ENCODE results near the gene SIL1. TPM values are rescaled to one million over a fixed set of nuclear protein-coding genes. Genes with fewer than 3 reads are reported as not detected.

SIL1 gene
- polyA plus RNA-seq, 2 of the 4 experiments (the other 2 are of a cell fraction), result 27.6 to 45.5 TPM

DNA sequence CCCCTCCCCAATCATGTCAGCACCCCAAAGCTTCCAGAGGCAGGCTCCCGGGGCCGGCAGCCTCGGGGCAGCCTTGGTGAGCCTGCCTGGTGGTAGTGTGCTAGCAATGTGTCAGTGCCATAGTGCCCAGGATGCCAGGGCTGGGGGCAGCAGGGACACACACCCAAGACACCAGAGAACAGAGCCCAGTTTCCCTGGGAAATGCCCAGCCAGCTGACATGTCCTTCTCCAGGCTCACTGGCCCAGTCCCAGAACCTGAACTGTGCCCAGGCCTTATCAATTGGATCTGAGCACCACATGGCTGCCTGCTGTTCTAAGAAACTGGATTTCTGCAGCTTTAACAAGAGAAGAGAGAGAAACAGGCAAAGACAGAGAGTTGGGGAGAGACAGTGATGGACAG is 248.2 kb downstream of the SIL1 start:
- DNase-seq (ENCODE audit: low read depth in 1 of 2, low spot score in 1 of 2) (no peak), ATAC-seq (no peak), FAIRE-seq (no peak)
- Histone ChIP-seq H3K4me2 (no peak overlapping the region), H3K4me1 (no peaks in the 10 kb centered on the region), H3K9me3 (no peaks in the 10 kb centered on the region), H3K27ac (no peak overlapping the region), H3K4me3 (no peak overlapping the region)
- TF ChIP-seq CHD4 (IDR thresholded peaks at IDR 0.05; ENCODE audit: borderline replicate concordance) (no peak), HOXB13 (CRISPR knock-in tag; IDR thresholded peaks at IDR 0.05; ENCODE audit: low read depth) (no peak), CBX2 (IDR thresholded peaks at IDR 0.05; ENCODE audit: borderline replicate concordance, low read depth) (no peak)
- ChIA-PET POLR2A (no interaction called here), CTCF (no interaction called here)
- 67% methylated on average over 3 of the region's 3 CpGs for WGBS (ENCODE audit: missing lambda C conversion rate)

DNA sequence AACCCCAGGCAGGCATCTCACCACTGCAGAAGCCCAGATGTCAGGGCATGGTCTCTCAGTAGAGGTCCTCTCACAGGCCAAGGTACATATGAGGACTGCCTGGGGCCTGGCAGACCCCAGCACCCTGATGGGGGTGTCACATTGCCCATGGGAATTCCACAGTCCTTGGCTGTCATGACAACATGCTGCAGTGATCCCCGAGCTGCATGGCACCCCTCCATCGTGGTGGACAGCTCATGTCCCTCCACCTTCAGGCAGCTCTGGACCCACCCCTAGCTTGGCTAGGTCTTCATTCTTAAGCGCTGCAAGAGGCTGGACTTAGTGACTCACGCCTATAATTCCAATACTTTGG is 249.0 kb downstream of the SIL1 start:
- FAIRE-seq (no peak), DNase-seq (ENCODE audit: low read depth in 1 of 2, low spot score in 1 of 2) (no peak), ATAC-seq (no peak)
- no peaks in the 10 kb centered on the region for H3K4me1 ChIP-seq
- no peaks in the 10 kb centered on the region for H3K9me3 ChIP-seq
- 64% methylated on average over 4 of the region's 4 CpGs for WGBS (ENCODE audit: missing lambda C conversion rate)
- H3K4me2 ChIP-seq, result no peak overlapping the region
- ChIA-PET POLR2A (no interaction called here), CTCF (no interaction called here)
- TF ChIP-seq, protein P1, sequence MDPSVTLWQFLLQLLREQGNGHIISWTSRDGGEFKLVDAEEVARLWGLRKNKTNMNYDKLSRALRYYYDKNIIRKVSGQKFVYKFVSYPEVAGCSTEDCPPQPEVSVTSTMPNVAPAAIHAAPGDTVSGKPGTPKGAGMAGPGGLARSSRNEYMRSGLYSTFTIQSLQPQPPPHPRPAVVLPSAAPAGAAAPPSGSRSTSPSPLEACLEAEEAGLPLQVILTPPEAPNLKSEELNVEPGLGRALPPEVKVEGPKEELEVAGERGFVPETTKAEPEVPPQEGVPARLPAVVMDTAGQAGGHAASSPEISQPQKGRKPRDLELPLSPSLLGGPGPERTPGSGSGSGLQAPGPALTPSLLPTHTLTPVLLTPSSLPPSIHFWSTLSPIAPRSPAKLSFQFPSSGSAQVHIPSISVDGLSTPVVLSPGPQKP (IDR thresholded peaks at IDR 0.05; ENCODE audit: low read depth, low read length), result no peak
- TF ChIP-seq FOSB (CRISPR knock-in tag; IDR thresholded peaks at IDR 0.05), result no peak
- TF ChIP-seq, protein P2, sequence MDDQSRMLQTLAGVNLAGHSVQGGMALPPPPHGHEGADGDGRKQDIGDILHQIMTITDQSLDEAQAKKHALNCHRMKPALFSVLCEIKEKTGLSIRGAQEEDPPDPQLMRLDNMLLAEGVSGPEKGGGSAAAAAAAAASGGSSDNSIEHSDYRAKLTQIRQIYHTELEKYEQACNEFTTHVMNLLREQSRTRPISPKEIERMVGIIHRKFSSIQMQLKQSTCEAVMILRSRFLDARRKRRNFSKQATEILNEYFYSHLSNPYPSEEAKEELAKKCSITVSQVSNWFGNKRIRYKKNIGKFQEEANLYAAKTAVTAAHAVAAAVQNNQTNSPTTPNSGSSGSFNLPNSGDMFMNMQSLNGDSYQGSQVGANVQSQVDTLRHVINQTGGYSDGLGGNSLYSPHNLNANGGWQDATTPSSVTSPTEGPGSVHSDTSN (IDR thresholded peaks at IDR 0.05), result no peak
- TF ChIP-seq HEYL (CRISPR knock-in tag; IDR thresholded peaks at IDR 0.05), result no peak
- TF ChIP-seq CHD2 (IDR thresholded peaks at IDR 0.05; ENCODE audit: low read length, partially characterized antibody), result no peak
- TF ChIP-seq, protein P3, sequence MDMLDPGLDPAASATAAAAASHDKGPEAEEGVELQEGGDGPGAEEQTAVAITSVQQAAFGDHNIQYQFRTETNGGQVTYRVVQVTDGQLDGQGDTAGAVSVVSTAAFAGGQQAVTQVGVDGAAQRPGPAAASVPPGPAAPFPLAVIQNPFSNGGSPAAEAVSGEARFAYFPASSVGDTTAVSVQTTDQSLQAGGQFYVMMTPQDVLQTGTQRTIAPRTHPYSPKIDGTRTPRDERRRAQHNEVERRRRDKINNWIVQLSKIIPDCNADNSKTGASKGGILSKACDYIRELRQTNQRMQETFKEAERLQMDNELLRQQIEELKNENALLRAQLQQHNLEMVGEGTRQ (IDR thresholded peaks at IDR 0.05), result no peak
- no peak for TF ChIP-seq SREBF2 (IDR thresholded peaks at IDR 0.05)
- no peak for TF ChIP-seq FOXS1 (CRISPR knock-in tag; IDR thresholded peaks at IDR 0.05)
- no peak overlapping the region for H3K27ac ChIP-seq
- H3K4me3 ChIP-seq, result no peak overlapping the region

DNA sequence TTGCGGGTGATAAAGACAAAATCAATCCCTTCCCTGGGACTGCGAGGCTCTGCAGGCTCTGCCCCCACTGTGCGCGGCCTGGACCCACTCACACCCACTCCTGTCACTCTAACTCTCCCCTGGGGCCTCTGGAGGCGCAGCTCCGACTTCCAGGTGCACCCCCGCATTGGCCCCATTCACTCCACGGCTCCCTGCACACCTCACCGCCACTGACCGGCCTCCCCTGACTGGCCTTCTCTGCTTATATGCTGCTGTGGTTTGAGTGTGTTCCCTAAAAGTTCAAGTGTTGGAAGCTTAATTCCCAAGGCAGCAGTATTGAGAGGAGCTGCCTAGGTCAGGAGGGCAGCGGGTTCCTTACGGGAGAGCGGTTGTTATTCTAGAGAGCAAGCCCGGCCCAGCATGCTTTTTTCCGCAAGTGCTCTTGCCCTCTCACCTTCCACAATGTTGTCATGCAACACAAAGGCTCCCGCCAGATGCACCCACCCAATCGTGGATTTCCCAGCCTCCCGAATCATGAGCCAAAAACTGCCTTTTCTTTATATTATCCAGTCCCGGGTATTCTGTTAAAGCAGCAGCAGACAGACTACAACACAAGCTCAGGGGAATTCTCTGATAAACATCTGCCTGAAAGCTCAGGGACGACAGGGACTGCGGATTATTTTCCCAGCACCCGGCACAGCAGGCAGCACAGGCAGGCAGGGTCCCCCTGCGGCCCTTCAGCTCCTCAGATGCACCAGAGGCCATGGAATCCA is 249.5 kb downstream of the SIL1 start:
- POLR2A ChIA-PET, result no interaction called here
- 95% methylated on average over 23 of the region's 23 CpGs for WGBS (ENCODE audit: missing lambda C conversion rate)
- FAIRE-seq (no peak), DNase-seq (ENCODE audit: low read depth in 1 of 2, low spot score in 1 of 2) (no peak), ATAC-seq (no peak)
- H3K4me3 ChIP-seq, result no peak overlapping the region
- CTCF ChIA-PET, result no interaction called here
- no peaks in the 10 kb centered on the region for H3K9me3 ChIP-seq
- TF ChIP-seq, protein P4, sequence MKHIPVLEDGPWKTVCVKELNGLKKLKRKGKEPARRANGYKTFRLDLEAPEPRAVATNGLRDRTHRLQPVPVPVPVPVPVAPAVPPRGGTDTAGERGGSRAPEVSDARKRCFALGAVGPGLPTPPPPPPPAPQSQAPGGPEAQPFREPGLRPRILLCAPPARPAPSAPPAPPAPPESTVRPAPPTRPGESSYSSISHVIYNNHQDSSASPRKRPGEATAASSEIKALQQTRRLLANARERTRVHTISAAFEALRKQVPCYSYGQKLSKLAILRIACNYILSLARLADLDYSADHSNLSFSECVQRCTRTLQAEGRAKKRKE (CRISPR knock-in tag; IDR thresholded peaks at IDR 0.05; ENCODE audit: low read depth), result no peak
- TF ChIP-seq FOSL2 (IDR thresholded peaks at IDR 0.05) (no peak), FOSL2 (CRISPR knock-in tag; IDR thresholded peaks at IDR 0.05) (no peak), HOXA7 (CRISPR knock-in tag; IDR thresholded peaks at IDR 0.05) (no peak), HOXB13 (CRISPR knock-in tag; IDR thresholded peaks at IDR 0.05; ENCODE audit: low read depth) (no peak)
- TF ChIP-seq, protein P5, sequence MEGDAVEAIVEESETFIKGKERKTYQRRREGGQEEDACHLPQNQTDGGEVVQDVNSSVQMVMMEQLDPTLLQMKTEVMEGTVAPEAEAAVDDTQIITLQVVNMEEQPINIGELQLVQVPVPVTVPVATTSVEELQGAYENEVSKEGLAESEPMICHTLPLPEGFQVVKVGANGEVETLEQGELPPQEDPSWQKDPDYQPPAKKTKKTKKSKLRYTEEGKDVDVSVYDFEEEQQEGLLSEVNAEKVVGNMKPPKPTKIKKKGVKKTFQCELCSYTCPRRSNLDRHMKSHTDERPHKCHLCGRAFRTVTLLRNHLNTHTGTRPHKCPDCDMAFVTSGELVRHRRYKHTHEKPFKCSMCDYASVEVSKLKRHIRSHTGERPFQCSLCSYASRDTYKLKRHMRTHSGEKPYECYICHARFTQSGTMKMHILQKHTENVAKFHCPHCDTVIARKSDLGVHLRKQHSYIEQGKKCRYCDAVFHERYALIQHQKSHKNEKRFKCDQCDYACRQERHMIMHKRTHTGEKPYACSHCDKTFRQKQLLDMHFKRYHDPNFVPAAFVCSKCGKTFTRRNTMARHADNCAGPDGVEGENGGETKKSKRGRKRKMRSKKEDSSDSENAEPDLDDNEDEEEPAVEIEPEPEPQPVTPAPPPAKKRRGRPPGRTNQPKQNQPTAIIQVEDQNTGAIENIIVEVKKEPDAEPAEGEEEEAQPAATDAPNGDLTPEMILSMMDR (IDR thresholded peaks at IDR 0.05), result no peak
- H3K4me1 ChIP-seq, result no peaks in the 10 kb centered on the region
- no peak overlapping the region for H3K4me2 ChIP-seq
- no peak overlapping the region for H3K27ac ChIP-seq

Measured in A549 (cell line).